Measurements from ENCODE around the gene SHBG. TPM values are rescaled to one million over a fixed set of nuclear protein-coding genes. Genes with fewer than 3 reads are reported as not detected.
"Not testable (repeated sequence)": the region's sequence is repeated elsewhere in the genome, so short reads cannot be mapped to it uniquely, and the experiment has no call there.

The SHBG gene
- polyA plus RNA-seq, 3 donors, result 2.5 to 4.9 (median 3.0) TPM

DNA sequence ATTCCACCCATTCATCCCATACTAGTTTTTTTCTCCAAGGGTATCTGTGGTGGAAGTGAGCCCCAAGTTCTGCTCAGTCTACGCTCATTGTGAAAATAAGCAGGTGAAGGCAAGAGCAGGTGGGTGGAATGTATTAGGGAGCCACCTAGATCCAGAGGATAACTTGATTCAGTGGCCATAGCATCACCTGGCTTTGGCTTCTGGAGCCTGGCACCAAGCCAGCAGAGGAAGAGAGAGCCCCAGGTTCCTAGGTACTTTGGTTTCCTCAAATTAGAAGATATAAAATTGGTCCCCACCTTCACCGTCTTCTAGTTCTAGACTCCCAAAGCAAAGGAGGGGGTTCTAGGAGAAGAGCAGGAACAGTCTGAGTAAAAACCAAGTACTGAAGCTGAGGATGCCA lies 19.3 kb upstream of the SHBG start:
- no peak for DNase-seq (ENCODE audit: low read depth in 3 of 3, low spot score in 2 of 3)

GRCh38 chr17:7611635-7612293 lies 18.2 kb upstream of the SHBG start:
- no peak for DNase-seq (ENCODE audit: low read depth in 3 of 3, low spot score in 2 of 3)

DNA sequence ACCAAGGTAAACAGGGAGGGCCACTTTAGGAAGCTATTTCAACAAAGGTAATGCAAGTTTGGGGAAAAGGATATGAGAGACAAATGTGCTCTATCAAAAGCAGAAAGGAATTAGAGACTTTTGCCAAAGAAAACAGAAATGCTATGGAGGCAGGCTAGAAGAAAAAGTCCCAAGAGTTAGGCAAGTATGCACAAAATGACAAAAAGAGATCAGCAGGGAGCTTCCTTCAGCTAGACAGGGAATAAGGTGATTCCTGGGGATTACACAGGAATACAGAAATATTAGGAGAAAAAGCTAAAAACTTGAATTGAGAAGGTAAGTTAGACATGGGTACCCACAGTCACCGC lies 17.7 kb upstream of the SHBG start:
- DNase-seq (ENCODE audit: low read depth in 3 of 3, low spot score in 2 of 3), result no peak

DNA sequence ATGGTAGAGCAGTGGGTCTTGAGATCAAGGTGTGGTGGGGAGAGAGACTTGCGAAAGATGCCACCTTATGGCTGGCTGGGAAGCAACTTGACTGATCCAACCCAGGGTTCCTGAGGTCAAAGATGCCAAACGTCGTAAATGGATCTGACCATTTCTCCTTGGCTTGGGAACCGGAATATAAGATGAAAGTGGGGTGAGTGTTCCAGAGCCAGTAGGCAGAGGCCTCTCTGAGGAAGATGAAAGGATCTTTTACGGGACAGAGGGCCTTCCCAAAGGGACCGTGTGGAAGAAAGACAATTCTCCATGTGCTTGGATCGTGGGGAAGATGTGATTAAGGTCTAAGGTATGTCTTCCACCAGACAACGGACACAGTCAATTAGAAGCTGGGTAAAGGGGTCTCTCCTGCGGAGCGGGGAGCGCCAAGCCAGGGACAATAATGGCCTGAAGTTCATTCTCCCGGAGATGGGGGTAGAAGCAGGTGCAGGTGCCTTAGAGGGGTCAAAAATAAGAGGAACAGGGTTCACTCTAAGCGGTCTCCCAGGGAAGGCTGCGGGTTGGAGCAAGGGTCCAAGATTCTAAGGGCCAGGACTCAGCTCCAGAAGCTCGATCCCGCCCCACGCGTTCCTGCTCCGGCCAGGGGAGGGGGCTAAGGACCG lies 16.0 kb upstream of the SHBG start:
- DNase-seq (ENCODE audit: low read depth in 3 of 3, low spot score in 2 of 3), result no peak

GRCh38 chr17:7614425-7615264 lies 15.3 kb upstream of the SHBG start, which contains the start of gene FXR2:
FXR2 (minus strand) TSS chr17:7614897; CDS start chr17:7614532, 365 bp downstream.
- DNase-seq (ENCODE audit: low read depth in 3 of 3, low spot score in 2 of 3), result peak; percentile 100

GRCh38 chr17:7615265-7615747 lies 14.6 kb upstream of the SHBG start:
- no peak for DNase-seq (ENCODE audit: low read depth in 3 of 3, low spot score in 2 of 3)

GRCh38 chr17:7618608-7619007 lies 11.3 kb upstream of the SHBG start:
- DNase-seq (ENCODE audit: low read depth in 3 of 3, low spot score in 2 of 3), result no peak

- no peak for DNase-seq (ENCODE audit: low read depth in 3 of 3, low spot score in 2 of 3)
These were observed 9.1 kb upstream of the SHBG start for GRCh38 chr17:7620835-7621234.

DNA sequence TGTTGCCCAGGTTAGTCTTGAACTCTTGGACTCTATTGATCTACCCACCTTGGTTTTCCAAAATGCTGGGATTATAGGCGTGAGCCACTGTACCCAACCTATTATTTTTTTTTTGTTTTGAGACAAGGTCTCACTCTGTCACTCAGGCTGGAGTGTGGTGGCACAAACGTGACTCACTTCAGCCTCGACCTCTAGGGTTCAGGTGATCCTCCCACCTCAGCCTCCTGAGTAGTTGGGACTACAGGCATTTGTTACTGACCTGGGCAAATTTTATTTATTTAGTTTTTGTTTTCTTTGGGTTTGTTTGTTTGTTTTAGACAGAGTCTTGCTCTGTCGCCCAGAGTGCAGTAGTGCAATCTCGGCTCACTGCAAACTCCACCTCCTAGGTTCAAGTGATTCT lies 6.3 kb upstream of the SHBG start:
- no peak for DNase-seq (ENCODE audit: low read depth in 3 of 3, low spot score in 2 of 3)

- DNase-seq (ENCODE audit: low read depth in 3 of 3, low spot score in 2 of 3), result not testable (repeated sequence)
These were observed 4.2 kb upstream of the SHBG start for GRCh38 chr17:7625749-7626148.

DNA sequence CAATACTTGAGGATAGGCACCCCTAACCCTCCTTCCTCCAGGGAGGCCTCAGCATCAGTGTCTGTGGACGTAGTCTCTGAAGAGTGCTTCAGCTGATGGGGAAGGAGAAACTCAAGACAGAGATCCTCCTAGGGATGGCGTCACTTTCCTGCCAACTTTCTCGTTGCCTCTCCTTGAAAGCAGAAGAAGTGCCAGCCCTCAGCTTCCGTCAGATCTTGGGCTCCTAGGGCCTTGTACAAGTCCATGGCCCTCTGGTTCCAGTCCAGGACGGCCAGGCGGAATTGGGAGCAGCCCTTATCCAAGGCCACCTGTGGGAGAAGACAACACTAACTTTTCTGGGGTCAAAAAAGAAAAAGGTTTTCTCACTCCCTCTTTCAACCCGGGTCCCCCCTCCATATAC lies 3.6 kb upstream of the SHBG start:
- no peak for DNase-seq (ENCODE audit: low read depth in 3 of 3, low spot score in 2 of 3)

- DNase-seq (ENCODE audit: low read depth in 3 of 3, low spot score in 2 of 3), result no peak
These were observed 3.0 kb upstream of the SHBG start for GRCh38 chr17:7626956-7627249.

GRCh38 chr17:7627250-7628121 lies 2.4 kb upstream of the SHBG start, which contains the start of gene SAT2:
SAT2 (minus strand) TSS chr17:7627821; CDS start chr17:7627635, 186 bp downstream.
- DNase-seq (ENCODE audit: low read depth in 3 of 3, low spot score in 2 of 3), result peak; percentile 85 to 89 (median 85)

DNA sequence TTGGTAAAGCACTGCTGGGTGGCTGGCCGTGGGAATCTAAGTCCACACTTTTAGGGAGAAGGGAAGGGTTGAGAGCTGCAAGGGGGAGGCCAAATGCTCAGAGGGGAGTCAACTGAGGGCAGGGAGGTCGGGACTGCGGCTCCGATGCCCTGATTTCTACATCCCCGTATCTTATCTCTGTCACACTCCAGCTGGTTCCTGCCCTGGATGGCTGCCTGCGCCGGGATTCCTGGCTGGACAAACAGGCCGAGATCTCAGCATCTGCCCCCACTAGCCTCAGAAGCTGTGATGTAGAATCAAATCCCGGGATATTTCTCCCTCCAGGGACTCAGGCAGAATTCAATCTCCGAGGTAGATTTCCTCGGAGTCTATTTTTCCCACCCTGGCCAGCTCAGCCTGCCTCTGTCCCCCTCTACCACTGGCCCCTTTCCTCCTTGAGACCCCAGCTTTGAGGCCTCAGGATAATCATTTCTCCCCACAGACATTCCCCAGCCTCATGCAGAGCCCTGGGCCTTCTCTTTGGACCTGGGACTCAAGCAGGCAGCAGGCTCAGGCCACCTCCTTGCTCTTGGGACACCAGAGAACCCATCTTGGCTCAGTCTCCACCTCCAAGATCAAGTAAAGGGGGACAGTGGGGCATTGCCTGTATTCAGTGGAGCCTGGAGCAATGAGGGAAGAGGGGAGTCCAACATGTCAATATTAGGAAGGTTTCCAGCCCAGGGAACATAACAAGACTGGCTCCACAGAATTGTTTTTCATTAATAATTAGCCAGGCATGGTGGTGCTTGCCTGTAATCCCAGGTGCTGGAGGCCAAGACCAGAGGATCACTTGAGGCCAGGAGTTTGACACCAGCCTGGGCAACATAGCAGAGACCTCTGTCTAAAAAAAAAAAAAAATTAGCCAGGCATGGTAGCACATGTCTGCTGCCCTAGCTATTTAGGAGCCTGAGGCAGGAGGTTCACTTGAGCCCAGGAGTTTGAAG lies 1.8 kb downstream of the SHBG start:
- no peak for DNase-seq (ENCODE audit: low read depth in 3 of 3, low spot score in 2 of 3)

DNA sequence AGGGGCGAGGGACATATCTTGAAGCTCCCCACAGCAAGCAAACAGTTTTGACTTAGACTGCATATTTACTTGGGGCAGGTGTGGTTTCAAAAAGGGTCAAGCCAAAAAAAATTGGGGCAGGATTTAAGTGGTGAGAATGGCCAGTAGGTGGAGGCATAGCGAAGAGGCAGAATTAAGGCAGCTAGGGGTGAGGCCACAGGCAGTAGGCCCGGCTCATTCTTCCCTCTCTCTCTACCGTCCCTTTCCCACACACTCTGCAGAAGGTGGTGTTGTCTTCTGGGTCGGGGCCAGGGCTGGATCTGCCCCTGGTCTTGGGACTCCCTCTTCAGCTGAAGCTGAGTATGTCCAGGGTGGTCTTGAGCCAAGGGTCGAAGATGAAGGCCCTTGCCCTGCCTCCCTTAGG lies 2.6 kb downstream of the SHBG start:
- DNase-seq (ENCODE audit: low read depth in 3 of 3, low spot score in 2 of 3), result no peak

DNA sequence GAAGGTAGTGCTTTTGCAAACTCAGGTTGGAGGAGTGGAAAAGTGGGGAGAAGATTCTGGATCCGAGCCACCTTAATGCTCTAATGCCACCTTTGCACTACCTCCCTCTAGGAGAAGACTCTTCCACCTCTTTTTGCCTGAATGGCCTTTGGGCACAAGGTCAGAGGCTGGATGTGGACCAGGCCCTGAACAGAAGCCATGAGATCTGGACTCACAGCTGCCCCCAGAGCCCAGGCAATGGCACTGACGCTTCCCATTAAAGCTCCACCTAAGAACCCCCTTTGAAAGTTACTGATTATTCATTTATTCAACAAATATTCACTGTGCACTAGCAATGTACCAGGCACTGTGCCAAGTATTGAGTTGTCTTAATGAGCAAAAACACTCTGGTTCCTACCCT lies 3.2 kb downstream of the SHBG start:
- no peak for DNase-seq (ENCODE audit: low read depth in 3 of 3, low spot score in 2 of 3)

DNA sequence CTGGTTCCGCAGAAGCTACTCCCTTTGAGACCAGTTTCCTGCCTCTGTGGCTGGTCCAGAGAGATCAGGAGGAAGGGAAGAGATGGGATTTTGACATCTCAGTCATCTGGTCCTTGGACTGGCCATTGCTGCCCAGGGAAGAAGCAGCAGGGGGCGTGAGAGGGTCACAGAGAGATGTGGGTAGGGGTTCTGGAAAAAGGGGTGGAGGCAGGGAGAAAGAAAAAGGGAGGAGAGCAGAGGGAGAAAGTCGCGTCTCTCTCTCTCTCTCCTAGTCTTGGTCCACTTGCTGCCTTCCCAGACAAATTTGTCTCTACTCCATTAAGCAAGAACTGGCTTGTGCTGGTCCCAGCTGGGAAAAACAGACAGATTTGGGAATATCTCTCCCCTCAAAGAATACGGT lies 4.4 kb downstream of the SHBG start:
- DNase-seq (ENCODE audit: low read depth in 3 of 3, low spot score in 2 of 3), result peak in 1 of 3 donors; percentile 58

DNA sequence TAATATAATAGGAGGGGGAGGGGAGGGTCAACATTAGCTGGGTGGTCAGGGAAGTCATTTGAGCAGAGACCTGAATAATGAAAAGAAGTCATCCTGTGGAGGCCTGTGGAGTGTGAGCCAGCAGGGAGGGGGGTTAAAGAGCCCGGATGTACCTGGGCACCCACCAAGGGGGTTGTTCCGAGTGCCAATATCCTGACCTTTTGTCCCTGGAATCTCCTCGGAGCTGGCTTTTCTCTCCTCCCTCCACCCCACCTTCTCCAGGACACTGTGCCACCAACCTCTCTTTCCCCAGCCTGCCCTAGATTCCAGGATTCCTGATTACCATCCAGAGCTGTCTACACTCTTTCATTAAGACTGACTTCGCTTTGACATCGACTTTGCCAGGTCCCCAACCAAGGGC lies 6.2 kb downstream of the SHBG start:
- no peak for DNase-seq (ENCODE audit: low read depth in 3 of 3, low spot score in 2 of 3)

DNA sequence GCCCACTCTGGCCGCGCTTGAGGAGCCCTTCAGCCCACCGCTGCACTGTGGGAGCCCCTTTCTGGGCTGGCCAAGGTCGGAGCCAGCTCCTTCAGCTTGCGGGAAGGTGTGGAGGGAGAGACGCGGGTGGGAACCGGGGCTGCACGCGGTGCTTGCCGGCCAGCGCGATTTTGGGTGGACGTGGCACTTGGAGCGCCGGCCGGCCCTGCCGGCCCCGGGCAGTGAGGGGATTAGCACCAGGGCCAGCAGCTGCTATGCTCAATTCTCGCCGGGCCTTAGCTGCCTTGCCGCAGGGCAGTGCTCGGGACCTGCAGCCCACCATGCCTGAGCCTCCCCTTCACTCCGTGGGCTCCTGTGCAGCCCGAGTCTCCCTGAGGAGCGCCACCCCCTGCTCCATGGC lies 10.8 kb downstream of the SHBG start:
- no peak for DNase-seq (ENCODE audit: low read depth in 3 of 3, low spot score in 2 of 3)

GRCh38 chr17:7641635-7642034 lies 11.7 kb downstream of the SHBG start:
- not testable (repeated sequence) for DNase-seq (ENCODE audit: low read depth in 3 of 3, low spot score in 2 of 3)

All from right renal cortex interstitium (tissue), 3 donors.